K562 (cell line): ENCODE measurements around the gene ARHGDIA. TPM values are rescaled to one million over a fixed set of nuclear protein-coding genes. Genes with fewer than 3 reads are reported as not detected.

ENCODE experiments used
- CC2D1A ChIP-seq: fragments of 450-650 bp; IDR thresholded peaks from 2 replicates; pipeline ENCODE4 v1.6.1; 2017; ENCODE audit warnings: mild to moderate bottlenecking
- ETV1 ChIP-seq: fragments of 450-650 bp; conservative IDR thresholded peaks from 2 replicates; pipeline ENCODE4 v1.6.1; 2016; ENCODE audit warnings: missing genetic modification characterization, control low read depth, low read depth, missing compliant biosample characterization
- FOS ChIP-seq: IDR thresholded peaks from 3 replicates; pipeline ENCODE4 v1.6.1; 2011; ENCODE audit not compliant: insufficient read length; ENCODE audit errors: extremely low read depth
- HNRNPUL1 ChIP-seq: fragments of 200-400 bp; formaldehyde crosslinking; IDR thresholded peaks from 2 replicates; pipeline ENCODE4 v1.6.1; 2017; ENCODE audit warnings: low read length
- POLR3G ChIP-seq: IDR thresholded peaks from 2 replicates; pipeline ENCODE4 v1.6.1; 2011; ENCODE audit not compliant: insufficient read length, insufficient replicate concordance; ENCODE audit errors: extremely low read depth
- SETDB1 ChIP-seq: IDR thresholded peaks from one replicate; pipeline ENCODE4 v1.6.1; 2012; ENCODE audit warnings: low read length, control low read depth, inconsistent platforms
- ZC3H11A ChIP-seq: IDR thresholded peaks from 2 replicates; pipeline ENCODE4 v1.6.1; 2012; ENCODE audit warnings: low read depth, low read length, improper control_type of control experiment
- ZNF780A ChIP-seq: fragments of 250-450 bp; sonication (Bioruptor Pico); IDR thresholded peaks from 2 replicates; pipeline ENCODE4 v1.5.0; 2021; ENCODE audit warnings: mild to moderate bottlenecking
- polyA plus RNA-seq, 8 experiments: library from polyadenylated mRNA; depleted of rRNA in 4 of 8; stranded (reverse) in 5 of 8; unstranded in 3 of 8; fragments of >200 nt; fragmentation: Nextera tagmentation in 2 of 8; fragmentation: Illumina TruSeq in 1 of 8; extraction: Ambion mirVana in 2 of 8; extraction: Trizol in 1 of 8; gene quantifications; 2 replicates each; pipeline versions ENCODE4 v1.2.1 to v1.2.3, GENCODE V29; 2011 to 2014; ENCODE audit warnings: inconsistent platforms in 1 of 8, missing spikeins in 1 of 8
- total RNA-seq, 7 experiments: library from RNA; depleted of rRNA in 6 of 7; stranded (reverse); fragments of >200 nt in 6 of 7; fragmentation: Illumina TruSeq in 2 of 7; extraction: Trizol in 2 of 7; gene quantifications; 2 replicates each; pipeline versions ENCODE4 v1.2.1 to v1.2.3, GENCODE V29; 2011 to 2021; ENCODE audit warnings: low replicate concordance in 1 of 7
- TF ChIP-seq, protein P1 (sequence below): fragments of 250-450 bp; sonication (Bioruptor Pico); IDR thresholded peaks from 2 replicates; pipeline ENCODE4 v1.5.0; 2020; ENCODE audit warnings: mild to moderate bottlenecking, borderline replicate concordance
- TF ChIP-seq, protein P2 (sequence below): sonication (generic); formaldehyde crosslinking; IDR thresholded peaks from 2 replicates; pipeline ENCODE4 v1.8.1; 2023; ENCODE audit warnings: mild to moderate bottlenecking, missing genetic modification reagents
- TF ChIP-seq, protein P3 (sequence below): fragments of 250-450 bp; sonication (Bioruptor Pico); IDR thresholded peaks from 2 replicates; pipeline ENCODE4 v1.4.0; 2020
- TF ChIP-seq, protein P4 (sequence below): sonication (generic); formaldehyde crosslinking; IDR thresholded peaks from 2 replicates; pipeline ENCODE4 v1.8.1; 2023; ENCODE audit warnings: mild to moderate bottlenecking, missing genetic modification reagents
- TF ChIP-seq, protein P5 (sequence below): fragments of 450-650 bp; IDR thresholded peaks from 2 replicates; pipeline ENCODE4 v1.6.1; 2016; ENCODE audit warnings: borderline replicate concordance

Gene ARHGDIA
- total and polyA plus RNA-seq, 9 of the 15 experiments (the other 6 are each of a cell fraction or from before 2014, with no cell fraction given) = 9.6 to 340 (median 97.6) TPM

DNA sequence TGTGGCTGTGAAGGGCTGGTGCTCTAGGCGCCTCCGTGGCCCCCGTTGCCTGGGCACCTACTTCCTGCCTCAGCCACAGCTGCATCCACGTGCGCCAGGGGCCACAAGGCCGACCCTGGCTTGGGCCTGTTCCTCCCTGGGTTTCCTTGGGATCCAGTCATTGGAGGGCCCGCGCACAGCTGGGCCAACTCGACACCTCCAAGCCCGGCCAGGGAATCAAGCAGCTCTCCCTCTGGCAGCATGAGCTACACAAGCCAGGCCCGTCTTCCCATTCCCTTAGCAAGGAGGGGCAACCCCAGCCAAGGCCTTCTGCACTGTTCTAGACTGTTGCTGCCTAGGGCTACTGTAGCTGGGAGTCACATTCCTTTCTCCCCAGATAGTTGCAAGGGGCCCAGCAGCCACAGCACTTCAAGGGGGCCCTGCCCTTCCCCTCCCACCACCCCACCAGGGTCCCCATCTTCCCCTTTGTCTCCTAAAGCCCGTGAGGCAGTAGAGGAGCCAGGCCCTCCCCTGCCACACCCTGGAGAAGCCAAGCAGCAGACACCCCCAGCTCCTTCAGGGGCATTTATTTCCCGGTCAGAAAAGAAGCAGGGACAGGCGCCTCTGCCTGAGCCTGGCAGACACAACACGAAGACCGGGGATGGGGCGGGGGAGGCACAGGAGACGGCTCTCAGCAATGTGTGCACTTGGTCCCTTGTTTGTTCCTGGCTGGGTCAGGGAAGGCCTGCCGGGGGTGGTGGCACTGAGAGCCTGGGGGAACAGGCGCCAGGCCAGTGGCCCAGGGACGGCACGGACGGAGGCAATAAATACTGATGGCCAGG is 3.8 kb downstream of the ARHGDIA start (continued):
- TF ChIP-seq, protein P1, sequence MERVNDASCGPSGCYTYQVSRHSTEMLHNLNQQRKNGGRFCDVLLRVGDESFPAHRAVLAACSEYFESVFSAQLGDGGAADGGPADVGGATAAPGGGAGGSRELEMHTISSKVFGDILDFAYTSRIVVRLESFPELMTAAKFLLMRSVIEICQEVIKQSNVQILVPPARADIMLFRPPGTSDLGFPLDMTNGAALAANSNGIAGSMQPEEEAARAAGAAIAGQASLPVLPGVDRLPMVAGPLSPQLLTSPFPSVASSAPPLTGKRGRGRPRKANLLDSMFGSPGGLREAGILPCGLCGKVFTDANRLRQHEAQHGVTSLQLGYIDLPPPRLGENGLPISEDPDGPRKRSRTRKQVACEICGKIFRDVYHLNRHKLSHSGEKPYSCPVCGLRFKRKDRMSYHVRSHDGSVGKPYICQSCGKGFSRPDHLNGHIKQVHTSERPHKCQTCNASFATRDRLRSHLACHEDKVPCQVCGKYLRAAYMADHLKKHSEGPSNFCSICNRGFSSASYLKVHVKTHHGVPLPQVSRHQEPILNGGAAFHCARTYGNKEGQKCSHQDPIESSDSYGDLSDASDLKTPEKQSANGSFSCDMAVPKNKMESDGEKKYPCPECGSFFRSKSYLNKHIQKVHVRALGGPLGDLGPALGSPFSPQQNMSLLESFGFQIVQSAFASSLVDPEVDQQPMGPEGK (CRISPR knock-in tag) = 0 out of 2 replicates have a peak, but pooled peaks have one; percentile 62
- TF ChIP-seq, protein P2, sequence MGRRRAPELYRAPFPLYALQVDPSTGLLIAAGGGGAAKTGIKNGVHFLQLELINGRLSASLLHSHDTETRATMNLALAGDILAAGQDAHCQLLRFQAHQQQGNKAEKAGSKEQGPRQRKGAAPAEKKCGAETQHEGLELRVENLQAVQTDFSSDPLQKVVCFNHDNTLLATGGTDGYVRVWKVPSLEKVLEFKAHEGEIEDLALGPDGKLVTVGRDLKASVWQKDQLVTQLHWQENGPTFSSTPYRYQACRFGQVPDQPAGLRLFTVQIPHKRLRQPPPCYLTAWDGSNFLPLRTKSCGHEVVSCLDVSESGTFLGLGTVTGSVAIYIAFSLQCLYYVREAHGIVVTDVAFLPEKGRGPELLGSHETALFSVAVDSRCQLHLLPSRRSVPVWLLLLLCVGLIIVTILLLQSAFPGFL = no peak
- TF ChIP-seq, protein P3, sequence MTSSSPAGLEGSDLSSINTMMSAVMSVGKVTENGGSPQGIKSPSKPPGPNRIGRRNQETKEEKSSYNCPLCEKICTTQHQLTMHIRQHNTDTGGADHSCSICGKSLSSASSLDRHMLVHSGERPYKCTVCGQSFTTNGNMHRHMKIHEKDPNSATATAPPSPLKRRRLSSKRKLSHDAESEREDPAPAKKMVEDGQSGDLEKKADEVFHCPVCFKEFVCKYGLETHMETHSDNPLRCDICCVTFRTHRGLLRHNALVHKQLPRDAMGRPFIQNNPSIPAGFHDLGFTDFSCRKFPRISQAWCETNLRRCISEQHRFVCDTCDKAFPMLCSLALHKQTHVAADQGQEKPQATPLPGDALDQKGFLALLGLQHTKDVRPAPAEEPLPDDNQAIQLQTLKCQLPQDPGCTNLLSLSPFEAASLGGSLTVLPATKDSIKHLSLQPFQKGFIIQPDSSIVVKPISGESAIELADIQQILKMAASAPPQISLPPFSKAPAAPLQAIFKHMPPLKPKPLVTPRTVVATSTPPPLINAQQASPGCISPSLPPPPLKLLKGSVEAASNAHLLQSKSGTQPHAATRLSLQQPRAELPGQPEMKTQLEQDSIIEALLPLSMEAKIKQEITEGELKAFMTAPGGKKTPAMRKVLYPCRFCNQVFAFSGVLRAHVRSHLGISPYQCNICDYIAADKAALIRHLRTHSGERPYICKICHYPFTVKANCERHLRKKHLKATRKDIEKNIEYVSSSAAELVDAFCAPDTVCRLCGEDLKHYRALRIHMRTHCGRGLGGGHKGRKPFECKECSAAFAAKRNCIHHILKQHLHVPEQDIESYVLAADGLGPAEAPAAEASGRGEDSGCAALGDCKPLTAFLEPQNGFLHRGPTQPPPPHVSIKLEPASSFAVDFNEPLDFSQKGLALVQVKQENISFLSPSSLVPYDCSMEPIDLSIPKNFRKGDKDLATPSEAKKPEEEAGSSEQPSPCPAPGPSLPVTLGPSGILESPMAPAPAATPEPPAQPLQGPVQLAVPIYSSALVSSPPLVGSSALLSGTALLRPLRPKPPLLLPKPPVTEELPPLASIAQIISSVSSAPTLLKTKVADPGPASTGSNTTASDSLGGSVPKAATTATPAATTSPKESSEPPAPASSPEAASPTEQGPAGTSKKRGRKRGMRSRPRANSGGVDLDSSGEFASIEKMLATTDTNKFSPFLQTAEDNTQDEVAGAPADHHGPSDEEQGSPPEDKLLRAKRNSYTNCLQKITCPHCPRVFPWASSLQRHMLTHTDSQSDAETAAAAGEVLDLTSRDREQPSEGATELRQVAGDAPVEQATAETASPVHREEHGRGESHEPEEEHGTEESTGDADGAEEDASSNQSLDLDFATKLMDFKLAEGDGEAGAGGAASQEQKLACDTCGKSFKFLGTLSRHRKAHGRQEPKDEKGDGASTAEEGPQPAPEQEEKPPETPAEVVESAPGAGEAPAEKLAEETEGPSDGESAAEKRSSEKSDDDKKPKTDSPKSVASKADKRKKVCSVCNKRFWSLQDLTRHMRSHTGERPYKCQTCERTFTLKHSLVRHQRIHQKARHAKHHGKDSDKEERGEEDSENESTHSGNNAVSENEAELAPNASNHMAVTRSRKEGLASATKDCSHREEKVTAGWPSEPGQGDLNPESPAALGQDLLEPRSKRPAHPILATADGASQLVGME (CRISPR knock-in tag) = no peak
- TF ChIP-seq ZC3H11A = no peak
- TF ChIP-seq FOS = no peak
- TF ChIP-seq CC2D1A = no peak
- TF ChIP-seq SETDB1 = no peak
- TF ChIP-seq ZNF780A (CRISPR knock-in tag) = no peak
- TF ChIP-seq, protein P4, sequence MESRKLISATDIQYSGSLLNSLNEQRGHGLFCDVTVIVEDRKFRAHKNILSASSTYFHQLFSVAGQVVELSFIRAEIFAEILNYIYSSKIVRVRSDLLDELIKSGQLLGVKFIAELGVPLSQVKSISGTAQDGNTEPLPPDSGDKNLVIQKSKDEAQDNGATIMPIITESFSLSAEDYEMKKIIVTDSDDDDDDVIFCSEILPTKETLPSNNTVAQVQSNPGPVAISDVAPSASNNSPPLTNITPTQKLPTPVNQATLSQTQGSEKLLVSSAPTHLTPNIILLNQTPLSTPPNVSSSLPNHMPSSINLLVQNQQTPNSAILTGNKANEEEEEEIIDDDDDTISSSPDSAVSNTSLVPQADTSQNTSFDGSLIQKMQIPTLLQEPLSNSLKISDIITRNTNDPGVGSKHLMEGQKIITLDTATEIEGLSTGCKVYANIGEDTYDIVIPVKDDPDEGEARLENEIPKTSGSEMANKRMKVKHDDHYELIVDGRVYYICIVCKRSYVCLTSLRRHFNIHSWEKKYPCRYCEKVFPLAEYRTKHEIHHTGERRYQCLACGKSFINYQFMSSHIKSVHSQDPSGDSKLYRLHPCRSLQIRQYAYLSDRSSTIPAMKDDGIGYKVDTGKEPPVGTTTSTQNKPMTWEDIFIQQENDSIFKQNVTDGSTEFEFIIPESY (CRISPR knock-in tag) = peak; percentile 72; the same call in 1 of the 2 replicates
- no peak for TF ChIP-seq POLR3G
- peak; percentile 58 for TF ChIP-seq HNRNPUL1
- no peak; the same call in 1 of the 2 replicates for TF ChIP-seq ETV1 (tag)
- TF ChIP-seq, protein P5, sequence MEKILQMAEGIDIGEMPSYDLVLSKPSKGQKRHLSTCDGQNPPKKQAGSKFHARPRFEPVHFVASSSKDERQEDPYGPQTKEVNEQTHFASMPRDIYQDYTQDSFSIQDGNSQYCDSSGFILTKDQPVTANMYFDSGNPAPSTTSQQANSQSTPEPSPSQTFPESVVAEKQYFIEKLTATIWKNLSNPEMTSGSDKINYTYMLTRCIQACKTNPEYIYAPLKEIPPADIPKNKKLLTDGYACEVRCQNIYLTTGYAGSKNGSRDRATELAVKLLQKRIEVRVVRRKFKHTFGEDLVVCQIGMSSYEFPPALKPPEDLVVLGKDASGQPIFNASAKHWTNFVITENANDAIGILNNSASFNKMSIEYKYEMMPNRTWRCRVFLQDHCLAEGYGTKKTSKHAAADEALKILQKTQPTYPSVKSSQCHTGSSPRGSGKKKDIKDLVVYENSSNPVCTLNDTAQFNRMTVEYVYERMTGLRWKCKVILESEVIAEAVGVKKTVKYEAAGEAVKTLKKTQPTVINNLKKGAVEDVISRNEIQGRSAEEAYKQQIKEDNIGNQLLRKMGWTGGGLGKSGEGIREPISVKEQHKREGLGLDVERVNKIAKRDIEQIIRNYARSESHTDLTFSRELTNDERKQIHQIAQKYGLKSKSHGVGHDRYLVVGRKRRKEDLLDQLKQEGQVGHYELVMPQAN = no peak
